SH-SY5Y (cell line): ENCODE measurements around the gene PHACTR1.

Experiments
- GATA2 ChIP-seq: IDR thresholded peaks from 2 replicates; pipeline ENCODE4 v1.6.1; 2011; ENCODE audit warnings: mild to moderate bottlenecking, low read depth, low read length
- GATA3 ChIP-seq: IDR thresholded peaks from 2 replicates; pipeline ENCODE4 v1.6.1; 2011; ENCODE audit warnings: low read depth, mild to moderate bottlenecking, low read length, moderate library complexity

The PHACTR1 gene

DNA sequence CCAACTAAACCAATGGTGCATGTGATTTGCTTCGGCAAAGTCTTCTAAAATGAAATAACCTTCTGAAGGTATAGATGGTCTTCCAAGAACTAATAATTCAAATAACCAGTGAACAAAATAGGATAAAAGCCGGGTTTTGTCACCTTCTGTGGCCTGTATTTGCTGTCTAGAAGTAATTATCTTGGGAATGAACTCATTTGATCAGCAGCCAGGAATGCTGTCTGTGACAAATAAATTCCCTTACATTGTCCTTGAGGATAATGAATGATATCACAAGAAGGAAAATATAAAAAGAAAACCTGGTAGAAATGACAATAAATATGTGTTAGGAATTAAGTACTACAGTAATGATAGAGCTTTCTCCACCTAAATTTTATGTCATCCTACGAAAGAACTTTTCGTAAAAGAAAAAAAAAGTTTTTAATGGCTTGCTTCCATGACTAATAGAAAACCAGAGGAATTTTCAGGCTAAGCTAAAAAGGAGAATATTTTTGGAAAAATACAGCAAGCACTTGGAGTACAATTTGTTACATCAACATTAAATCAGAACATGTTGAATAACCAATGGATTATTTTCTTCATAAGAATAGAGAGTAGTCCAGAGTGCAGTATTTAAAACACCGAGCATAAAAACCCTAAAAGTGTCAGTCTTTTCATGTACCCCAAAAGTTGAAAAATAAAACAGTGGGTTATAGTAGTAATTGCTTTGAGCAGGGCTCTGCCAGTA lies 364.1 kb downstream of the PHACTR1 start:
- TF ChIP-seq GATA2 (no peak), GATA3 (no peak)

DNA sequence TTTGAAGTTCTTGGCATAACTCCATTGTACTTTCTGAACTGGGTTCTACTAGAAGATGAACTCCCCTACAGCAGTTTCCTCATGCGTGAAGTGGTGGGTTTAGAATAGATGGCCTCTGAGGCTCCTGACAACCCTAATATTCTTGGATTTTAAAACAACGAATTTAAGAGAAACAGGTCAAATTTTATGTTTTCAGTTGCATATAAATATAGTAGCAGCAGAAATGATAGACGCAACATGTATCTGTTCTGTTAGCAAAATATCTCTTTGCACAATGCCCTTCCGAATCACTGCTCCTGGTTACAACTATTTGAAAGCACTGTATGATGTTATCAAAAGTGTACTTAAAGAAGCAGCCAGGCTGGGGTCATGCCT lies 364.6 kb downstream of the PHACTR1 start:
- TF ChIP-seq GATA2, result no peak
- no peak for TF ChIP-seq GATA3

DNA sequence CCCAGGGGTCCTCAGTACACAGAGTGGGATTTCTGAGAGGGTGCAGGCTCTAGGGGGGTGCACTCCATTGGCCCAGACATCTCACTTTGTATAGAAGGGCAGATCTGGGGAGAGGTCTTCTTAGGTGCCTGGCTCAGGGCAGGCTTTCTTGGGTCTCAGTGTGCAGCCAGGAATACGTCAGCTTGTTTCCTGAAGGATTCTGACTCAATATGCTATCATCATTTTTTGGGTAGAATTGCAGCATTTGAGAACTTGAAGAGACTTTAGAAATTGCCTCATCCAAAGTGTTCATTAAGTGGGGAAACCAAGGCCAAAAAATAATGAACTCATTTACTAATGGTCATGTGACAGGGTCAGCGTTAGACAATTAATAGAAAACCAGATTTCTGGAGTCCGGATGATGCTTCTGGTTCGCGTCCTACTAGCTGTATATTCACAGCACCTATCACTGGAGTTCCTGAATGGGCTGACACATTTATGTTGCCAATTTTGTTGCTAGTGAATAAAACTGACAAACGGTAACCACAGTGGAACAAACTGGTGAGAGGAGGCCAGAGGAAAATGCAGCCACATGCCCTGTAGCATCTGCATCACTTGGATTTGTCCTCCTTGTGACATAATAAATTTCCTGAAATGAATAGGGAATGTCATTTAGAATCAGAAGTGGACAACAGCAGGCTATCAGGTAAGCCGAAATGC lies 372.9 kb downstream of the PHACTR1 start:
- TF ChIP-seq GATA2, result no peak
- no peak for TF ChIP-seq GATA3

DNA sequence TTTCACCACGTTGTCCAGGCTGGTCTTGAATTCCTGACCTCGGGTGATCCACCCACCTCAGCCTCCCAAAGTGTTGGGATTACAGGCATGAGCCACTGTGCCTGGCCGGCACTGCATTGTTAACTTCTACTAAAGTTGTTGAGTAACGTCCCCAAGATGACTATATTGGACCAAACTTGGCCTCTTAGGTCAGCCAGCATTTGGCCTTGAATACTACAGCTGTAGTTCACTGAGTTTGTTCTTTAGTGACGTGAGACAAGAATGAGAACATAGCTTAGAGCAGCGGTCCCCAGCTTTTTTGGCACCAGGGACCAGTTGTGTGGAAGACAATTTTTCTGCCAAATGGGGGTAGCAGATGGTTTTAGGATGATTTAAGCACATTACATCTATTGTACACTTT lies 374.6 kb downstream of the PHACTR1 start:
- TF ChIP-seq GATA2 (no peak), GATA3 (no peak)

DNA sequence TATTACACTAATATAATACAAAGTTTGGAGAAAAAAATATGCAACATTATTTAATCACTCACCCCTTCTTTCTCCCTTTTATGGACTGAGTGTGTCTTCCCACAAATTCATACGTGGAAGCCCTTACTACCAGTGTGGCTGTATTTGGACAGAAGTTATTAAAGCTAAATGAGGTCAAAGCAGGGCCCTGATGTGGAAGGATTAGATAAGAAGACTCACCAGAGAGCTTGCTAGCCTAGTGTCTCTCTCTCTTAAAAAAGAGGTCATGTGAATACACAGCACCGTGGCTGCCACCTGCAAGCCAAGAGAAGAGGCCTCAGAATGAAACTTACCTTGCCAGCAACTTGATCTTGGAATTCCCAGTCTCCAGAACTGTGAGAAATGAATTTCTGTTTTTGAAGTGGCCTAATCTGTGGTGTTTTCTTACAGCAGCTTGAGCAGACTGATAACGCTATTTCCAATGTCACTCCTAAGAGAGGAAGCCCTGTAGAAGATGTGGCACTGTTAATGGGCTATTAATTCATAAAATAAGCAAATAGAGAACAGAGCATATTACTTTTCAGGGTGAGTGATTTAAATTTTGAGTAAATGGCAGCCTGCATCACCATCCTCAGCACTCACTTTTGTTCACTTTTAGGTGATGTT lies 378.3 kb downstream of the PHACTR1 start:
- TF ChIP-seq GATA3 (no peak), GATA2 (no peak)

DNA sequence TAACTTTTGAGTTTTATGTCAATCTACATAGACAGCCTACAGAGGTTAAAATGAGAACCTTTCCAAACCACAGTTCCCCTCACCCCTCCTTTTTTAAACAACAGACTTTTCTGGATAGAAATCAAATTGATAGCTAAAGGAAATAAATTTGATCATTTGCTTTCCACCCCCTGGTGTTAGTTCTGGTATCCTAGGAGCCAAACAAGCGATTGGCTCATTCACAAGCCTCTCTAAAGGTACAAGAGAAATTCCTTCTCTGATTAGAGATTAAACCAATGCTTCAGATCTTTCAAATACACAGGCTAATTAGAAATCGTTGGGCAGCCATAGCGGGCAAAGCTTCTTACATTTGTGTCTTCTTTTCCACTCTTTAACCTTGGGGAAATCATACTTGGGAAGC lies 379.5 kb downstream of the PHACTR1 start:
- TF ChIP-seq GATA2, result no peak
- TF ChIP-seq GATA3, result no peak

DNA sequence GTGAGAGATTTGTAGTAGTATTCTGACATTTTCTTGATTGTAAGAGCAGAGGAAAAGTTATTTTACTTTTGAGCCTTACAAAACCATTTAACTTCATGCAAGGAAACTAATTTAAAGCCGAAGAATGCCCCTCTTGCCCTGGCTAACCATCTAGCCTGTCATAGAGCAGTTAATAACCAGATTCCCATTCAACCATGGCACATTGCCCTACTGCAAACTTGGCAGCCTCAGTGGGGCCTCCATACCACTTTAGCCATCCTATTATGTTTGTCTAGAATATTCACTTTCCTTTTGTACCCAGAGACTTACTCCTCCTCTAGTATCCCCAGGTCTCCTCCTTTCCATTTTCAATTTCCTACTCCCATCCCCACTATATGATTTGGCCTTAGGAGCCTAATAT lies 380.9 kb downstream of the PHACTR1 start:
- TF ChIP-seq GATA2 (no peak), GATA3 (no peak)

DNA sequence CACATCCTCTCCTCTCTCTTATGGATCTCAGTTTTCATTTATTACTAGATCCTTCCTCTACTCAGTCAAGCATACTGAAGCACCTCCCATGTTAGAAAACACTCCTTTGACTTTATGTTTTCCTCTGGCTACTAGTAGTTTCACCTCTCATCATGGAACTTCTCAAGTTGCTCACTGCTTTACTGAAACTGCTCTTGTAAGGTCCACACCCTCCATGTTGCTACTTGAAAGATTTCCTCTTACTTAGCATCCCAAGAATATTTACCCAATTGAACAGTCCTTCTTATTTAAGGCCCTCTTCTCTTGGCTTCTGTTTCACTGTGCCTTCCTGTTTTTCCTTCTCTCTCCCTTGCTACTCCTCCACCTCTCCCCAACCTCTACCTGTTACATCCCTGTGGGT lies 381.4 kb downstream of the PHACTR1 start:
- TF ChIP-seq GATA2 (no peak), GATA3 (no peak)

DNA sequence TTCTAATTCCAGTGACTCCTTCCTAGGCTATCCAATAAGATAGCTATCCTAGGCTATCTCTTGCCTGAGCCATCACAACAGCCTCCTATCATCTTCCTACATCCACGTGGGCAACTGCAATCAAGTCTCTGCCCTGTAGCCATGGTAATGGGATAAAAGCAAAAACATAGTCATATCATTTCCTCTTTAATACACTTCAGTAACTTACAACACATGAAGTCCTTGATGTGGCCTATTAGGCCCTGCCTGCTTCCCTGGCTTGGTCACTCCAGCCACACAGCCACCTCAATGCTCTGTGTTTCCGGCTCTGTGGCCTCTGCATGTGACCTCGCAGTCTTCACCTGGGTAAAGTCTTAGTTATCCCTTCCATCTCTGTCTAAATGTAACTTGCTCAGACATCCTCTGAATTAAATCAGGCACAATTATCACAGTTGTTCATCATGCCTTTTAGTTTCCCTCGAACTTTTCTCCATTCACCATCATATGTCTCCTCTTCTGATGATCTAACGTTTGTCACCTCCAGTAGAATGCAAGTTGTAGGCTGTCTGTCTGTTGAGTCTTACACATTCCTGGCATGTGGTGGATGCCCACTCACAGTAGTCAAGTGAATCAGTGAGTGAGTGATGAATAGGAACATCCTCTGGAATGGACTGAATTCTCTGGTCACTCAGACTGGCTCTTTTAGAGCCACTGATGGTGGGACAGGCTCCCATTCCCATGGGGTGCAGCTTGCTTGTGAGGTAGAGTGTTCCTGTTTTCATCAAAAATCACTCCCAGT lies 382.4 kb downstream of the PHACTR1 start:
- no peak for TF ChIP-seq GATA2
- no peak for TF ChIP-seq GATA3

DNA sequence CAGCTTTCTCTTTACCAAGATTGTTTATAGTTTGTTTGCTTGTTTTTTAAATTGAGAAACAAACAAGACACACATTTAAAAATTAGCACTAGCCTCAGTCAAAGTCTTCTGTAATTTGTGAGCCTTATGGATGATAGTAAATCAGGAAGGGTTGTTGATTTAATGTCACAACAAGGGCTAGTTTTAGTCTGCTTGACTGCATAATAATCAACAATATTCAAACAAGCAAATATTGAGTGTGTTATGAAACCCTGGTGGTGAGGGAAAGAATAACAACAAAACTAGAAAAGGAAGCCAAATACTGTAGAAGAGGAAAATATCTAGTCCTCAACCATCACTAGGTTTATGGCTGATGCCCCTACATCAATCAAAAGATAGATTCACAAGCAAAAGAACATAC lies 383.2 kb downstream of the PHACTR1 start:
- TF ChIP-seq GATA3 (no peak), GATA2 (no peak)

DNA sequence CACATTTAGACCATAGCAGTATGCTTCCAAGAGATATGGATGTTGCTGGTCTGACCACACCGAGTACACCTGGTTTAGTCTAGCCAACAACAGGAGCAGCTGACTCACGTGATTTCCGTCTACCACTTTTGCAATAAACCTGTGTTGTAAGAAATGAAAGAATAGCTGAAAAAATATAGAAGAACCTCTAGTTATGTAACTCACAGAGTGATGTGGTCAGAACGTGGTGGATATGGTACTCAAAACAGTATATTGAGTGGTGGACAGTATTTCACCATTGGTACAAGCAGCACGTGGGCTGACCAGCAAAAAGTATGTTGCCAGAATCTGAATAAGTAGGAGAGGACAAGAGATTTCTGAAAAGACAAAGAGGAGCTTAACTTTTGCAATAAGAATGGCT lies 384.8 kb downstream of the PHACTR1 start:
- TF ChIP-seq GATA2, result no peak
- no peak for TF ChIP-seq GATA3

DNA sequence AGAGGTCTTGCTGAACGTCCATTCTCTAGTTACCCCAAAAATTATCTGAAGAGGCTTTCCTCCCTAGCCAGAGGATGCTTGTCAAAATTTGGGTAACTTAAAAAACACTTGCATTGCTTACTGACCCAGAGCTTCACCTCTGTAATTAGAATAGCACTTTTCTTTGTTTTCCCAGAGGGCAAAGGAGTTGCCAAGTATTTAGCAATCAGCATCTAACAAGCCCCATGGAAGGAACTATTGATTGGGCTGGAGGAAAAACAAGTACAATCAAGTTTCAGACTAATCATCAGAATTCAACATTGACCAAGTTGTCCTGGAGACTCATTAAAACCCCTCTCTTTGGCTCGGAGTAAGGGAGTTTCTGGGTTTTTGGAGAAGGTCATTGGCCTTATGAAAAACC lies 385.4 kb downstream of the PHACTR1 start:
- TF ChIP-seq GATA3 (no peak), GATA2 (no peak)

DNA sequence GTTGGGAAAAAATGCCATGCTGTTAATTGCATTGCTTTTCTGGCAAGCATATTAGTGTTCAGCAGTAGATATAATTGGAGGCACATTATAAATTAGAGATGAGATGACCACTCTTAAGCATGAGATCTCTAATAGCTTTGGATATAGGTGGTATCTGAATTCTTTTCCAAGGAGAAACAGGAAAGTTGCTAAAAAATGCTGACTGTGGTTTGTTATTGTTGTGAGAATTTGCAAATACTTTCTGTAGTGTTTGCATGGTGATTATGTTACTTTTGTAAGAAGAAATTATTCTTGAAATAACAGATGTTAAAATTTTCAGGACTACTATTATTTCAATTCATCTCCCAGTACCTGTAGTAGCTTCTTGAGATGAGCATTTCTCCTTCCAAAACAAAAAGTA lies 386.6 kb downstream of the PHACTR1 start:
- TF ChIP-seq GATA2 (no peak), GATA3 (no peak)

DNA sequence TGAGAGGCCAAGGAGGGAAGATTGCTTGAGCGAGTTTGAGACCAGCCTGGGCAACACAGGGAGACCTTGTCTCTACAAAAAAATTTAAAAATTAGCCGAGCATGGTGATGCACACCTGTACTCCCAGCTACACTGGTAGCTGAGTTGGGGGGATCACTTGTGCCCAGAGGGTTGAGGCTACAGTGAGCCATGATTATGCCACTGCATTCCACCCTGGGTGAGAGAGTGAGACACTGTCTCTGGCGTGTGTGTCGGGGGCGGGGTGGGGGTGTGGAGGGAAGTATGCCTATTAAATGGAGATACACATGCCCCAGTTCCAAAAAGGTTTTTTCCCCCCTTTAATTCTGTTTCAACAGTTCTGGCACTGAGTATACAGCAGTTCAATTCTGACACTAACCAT lies 388.6 kb downstream of the PHACTR1 start:
- TF ChIP-seq GATA3 (no peak), GATA2 (no peak)
